Measurements from ENCODE around the gene TPP1. TPM values are rescaled to one million over a fixed set of nuclear protein-coding genes. Genes with fewer than 3 reads are reported as not detected.
A peak's percentile ranks its signal among the peaks of the same experiment; 100 is the strongest.

TPP1 gene
- total and polyA plus RNA-seq, 2 of the 13 experiments (the other 11 are each of a cell fraction or from before 2014, with no cell fraction given) = 13.9 to 74.6 TPM

- no peak for TF ChIP-seq CSRNP1 (CRISPR knock-in tag; IDR thresholded peaks at IDR 0.05)
- TF ChIP-seq GABPB1 (CRISPR knock-in tag; IDR thresholded peaks at IDR 0.05) = peak; percentile 90
- peak; percentile 80 for TF ChIP-seq TEAD3 (CRISPR knock-in tag; optimal IDR thresholded peaks at IDR 0.05; ENCODE audit: borderline replicate concordance)
- 0 out of 2 replicates have a peak, but pooled peaks have one; percentile 5 for TF ChIP-seq SOX5 (CRISPR knock-in tag; IDR thresholded peaks at IDR 0.05; ENCODE audit: borderline replicate concordance)
- TF ChIP-seq ZNF713 (CRISPR knock-in tag; IDR thresholded peaks at IDR 0.05) = no peak
- peak; percentile 39; the same call in 1 of the 2 replicates for TF ChIP-seq POLR2G (IDR thresholded peaks at IDR 0.05; ENCODE audit: low read depth, low read length)
- TF ChIP-seq MYC (CRISPR knock-in tag; IDR thresholded peaks at IDR 0.05; ENCODE audit: borderline replicate concordance) = no peak
- no peak for TF ChIP-seq ZNF432 (CRISPR knock-in tag; IDR thresholded peaks at IDR 0.05; ENCODE audit: borderline replicate concordance)
- no peak for TF ChIP-seq CEBPZ (IDR thresholded peaks at IDR 0.05; ENCODE audit: low read length)
- no peak for TF ChIP-seq PPARG (CRISPR knock-in tag; conservative IDR thresholded peaks at IDR 0.05)
- TF ChIP-seq HNF1A (IDR thresholded peaks at IDR 0.05; ENCODE audit: low read depth) = peak; percentile 87
- peak; percentile 87; the same call in 1 of the 2 replicates for TF ChIP-seq HNF1A (CRISPR knock-in tag; IDR thresholded peaks at IDR 0.05; ENCODE audit: borderline replicate concordance)
- no peak for TF ChIP-seq SOX13 (IDR thresholded peaks at IDR 0.05)
- peak in 1 of 2 experiments; percentile 38; a peak in 1 of 4 replicates for TF ChIP-seq SOX13 (CRISPR knock-in tag; conservative IDR thresholded peaks at IDR 0.05 in 1 of 2, IDR thresholded peaks at IDR 0.05 in 1 of 2)
- 0 out of 2 replicates have a peak, but pooled peaks have one; percentile 21 for TF ChIP-seq RCOR2 (CRISPR knock-in tag; IDR thresholded peaks at IDR 0.05)
- TF ChIP-seq FUBP1 (CRISPR knock-in tag; IDR thresholded peaks at IDR 0.05; ENCODE audit: borderline replicate concordance) = no peak
- 0 out of 2 replicates have a peak, but pooled peaks have one; percentile 46 for TF ChIP-seq AKAP8 (CRISPR knock-in tag; IDR thresholded peaks at IDR 0.05)
Measured at GRCh38 chr11:6606471-6607189, 12.6 kb downstream of the TPP1 start (continued).

Measured in HepG2 (cell line).